IPS DF 19.7 (cell line): ENCODE results near the gene ACTR8.

Source experiments
- DNase-seq: peaks from one replicate; pipeline ENCODE4 v3.0.0-alpha.2; 2013; ENCODE audit warnings: low read depth, low spot score

Gene ACTR8

DNA sequence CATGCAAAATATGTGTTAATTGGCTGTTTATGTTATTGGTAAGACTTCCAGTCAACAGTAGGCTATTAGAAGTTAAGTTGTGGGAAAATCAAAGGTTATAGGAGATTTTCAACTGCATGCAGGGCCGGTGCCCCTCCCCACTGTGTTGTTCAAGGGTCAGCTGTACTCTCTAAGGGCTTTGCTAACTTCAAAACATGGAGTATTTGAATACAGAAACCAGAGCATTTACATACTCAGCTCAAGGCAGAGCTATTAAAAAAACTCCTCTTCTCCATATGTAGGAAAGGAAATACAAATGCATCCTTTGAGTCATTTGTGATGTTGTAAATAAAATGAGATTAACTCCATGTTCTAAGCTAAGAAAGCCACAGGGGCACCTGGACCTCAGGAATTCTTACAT is 18.8 kb downstream of the ACTR8 start:
- no peak for DNase-seq

DNA sequence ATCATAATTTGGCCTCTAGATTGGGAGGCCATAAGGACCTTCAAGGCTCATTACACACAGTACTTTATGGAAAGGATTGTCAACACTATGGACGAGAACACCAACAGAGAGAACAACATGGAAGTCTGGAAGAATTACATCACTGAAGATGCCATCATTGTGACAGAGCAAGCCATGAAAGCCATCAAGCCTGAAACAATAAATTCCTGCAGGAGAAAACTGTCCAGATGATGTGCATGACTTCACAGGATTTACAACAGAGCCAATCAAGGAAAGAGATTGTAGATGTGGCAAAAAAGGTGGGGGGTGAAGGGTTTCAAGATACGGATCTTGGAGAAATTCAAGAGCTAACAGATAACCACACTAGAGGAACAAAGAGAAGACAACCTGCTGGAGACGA is 19.7 kb downstream of the ACTR8 start:
- no peak for DNase-seq

DNA sequence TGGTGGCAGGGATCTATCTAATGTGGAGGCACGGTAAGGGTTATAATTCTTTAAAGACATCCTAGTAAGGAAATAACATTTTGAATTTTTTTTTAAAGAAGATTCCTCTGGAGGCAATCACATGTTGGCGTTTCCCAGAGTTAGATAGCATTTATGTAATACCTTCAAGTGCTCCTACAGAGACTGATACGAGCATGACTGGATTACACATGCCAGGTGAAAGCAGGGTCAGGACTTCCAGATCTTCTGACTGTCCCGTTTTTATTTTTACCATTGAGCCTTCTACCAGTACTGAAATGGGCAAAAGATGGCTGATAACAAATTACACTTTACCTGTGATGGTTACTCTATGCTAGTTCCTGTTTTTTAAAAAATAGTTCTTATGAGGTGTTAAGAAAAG is 21.8 kb downstream of the ACTR8 start:
- no peak for DNase-seq

DNA sequence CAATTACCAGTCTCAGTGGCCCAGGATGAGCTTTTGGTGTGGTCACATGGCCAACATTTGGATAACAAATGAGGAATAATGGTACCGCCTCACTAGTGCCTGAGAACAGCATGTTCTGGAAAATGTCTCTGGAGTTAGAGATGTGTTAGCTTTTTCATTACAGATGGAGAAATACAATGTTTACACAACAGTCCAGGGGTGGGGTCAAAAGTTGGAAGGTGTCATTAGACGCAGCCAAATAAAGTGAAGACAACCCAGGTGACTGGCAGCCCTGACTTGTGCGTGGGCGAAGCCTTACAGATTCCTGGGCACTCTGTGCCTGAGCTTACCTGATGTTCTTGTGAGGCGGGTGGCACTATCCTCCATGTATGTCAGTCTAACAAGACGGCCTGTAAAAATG is 22.8 kb downstream of the ACTR8 start:
- DNase-seq: no peak

DNA sequence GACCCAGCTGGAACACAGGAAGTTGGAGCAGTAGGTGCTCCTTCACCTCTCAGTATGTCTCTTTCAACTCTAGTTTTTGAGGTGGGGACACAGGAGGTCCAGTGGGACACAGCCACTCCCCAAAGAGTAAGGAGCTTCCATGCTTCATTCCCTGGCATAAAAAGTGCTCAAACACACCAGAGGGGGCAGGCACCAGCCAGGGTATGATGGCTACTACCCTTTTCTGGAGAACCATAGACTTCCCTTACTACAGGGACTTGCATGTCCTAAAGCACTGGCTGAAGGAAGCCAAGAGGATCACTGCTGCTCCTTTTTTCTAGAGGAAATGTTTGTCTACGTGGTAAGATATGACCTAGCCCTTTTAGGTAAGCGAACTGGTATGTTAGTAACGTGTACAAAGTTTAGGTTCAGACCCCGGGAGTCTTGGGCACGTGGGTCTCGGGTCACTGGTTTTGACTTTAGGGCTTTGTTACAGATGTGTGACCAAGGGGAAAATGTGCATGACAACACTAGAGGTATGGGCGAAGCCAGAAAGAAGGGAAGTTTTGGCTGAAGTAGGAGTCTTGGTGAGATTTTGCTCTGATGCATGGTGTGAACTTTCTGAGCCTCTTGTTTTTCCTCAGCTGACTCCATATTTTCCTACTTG is 23.7 kb downstream of the ACTR8 start:
- DNase-seq: no peak

DNA sequence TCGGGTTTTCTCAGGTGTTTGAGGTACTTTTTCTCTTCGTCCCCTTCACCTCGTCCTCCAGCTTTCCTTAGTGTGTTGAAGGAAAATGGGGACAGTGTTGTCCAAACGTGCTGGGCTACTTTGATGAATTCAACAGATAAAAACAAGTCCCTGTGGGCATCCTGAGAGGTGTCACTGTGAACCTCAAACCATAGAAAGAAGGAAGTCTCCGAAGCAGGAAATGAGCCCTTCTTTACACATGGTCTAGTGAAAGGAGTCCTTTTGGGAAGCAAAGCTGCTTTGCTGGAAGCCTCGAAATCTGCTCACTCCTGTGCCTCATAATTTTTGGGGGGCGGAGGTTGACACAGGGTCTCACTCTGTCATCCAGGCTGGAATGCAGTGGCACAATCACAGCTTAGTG is 25.0 kb downstream of the ACTR8 start:
- no peak for DNase-seq

DNA sequence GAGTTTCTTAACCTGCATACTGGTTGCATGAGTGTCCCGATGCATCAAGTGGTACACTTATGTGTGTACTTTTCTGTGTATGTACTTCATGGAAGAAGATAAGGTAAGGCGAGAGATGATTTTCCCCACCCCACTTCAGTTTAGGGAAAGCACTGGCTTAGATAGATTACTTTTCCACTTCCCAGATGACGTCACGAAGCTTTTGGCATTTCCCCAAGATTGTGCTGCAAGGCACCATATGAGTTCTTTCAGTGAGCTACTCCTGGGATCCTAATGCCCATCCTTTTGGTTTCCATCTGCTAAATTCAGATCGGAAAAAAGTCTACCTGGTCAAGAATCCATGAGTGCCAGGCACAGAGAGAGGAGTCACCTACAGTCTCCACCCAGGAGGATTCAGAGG is 31.1 kb downstream of the ACTR8 start:
- DNase-seq: no peak

DNA sequence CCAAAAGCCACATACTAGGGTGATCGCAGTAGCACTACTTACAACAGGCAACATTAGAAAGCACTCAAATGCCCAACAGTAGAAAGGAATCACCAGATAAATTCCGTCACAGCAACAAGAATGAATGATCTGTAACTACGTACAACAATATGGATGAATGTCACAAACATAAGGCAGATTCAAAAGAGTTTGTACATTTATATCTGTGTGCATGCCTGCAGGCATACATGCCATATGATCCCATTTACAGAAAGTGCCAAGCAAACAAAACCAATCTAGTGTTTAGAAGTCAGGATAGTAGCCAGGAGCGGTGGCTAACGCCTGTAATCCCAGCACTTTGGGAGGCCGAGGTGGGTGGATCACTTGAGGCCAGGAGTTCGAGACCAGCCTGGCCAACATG is 32.0 kb downstream of the ACTR8 start:
- DNase-seq: no peak

DNA sequence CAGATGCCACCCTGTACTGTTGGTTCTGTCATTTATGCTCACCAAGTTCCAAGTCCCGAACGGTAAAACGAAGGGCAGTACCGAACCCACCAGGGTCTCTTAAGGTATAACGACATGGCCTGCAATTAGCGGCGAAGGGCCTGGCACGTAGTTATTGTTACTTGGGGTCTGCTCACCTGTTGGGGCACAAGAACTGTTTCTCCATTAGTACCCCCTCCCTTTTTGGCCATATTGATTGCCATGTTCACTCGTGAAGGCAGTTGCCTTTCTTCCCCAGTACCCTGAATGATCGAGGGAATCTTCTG is 35.1 kb downstream of the ACTR8 start:
- no peak for DNase-seq

DNA sequence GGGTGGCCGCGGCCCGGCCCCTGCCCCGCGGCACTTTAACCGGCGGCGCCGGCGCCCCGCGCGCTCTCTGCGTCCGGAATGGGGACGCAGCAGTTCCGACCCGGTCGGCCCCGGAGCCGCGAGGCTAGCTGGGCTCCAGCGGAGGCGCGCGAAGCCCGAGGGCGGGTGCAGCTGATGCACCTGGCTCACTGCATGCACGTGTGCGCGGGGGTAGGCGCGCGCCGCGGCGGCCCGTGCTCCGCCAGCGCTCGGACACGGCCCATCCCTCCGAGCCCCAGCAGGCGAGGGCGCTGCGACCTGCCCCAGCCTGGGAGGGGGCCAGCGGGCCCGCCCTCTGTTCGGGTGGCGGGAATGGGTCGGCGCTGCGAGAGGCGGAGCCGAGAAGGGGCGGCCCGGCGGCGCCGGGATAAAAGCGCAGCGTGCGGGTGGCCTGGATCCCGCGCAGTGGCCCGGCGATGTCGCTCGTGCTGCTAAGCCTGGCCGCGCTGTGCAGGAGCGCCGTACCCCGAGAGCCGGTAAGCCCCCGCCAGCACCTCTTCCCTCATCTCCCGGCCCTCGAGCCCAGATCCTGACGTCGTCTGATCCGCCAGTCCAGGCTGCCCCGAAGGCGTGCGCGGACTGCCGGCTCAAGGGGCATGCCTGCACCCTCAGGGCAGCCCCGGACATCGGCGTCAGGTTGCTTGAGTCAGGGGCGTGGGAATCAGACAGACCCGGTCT is 35.7 kb downstream of the ACTR8 start, which contains the start of the genes CHDH and IL17RB:
CHDH (minus strand) TSS at position 286 of the 717 bp plus-strand sequence. CDS start 22,411 bp downstream, outside the sequence.
IL17RB (plus strand) TSS at position 435 of the 717 bp plus-strand sequence; CDS start at position 456, 21 bp downstream.
- no peak for DNase-seq

DNA sequence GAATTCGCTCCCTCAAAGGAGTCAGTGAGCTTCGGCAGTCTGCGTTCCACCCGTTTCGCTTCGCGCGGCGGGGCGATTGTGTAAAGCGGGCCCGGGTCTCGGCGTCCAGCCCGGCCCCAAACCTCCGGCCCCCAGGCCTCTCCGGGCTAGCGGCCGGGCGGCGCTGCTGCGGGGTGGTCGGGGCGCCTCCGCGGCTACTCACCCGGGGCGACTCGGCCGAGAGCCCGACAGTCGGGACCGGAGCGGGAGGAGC is 36.1 kb downstream of the ACTR8 start:
- no peak for DNase-seq

DNA sequence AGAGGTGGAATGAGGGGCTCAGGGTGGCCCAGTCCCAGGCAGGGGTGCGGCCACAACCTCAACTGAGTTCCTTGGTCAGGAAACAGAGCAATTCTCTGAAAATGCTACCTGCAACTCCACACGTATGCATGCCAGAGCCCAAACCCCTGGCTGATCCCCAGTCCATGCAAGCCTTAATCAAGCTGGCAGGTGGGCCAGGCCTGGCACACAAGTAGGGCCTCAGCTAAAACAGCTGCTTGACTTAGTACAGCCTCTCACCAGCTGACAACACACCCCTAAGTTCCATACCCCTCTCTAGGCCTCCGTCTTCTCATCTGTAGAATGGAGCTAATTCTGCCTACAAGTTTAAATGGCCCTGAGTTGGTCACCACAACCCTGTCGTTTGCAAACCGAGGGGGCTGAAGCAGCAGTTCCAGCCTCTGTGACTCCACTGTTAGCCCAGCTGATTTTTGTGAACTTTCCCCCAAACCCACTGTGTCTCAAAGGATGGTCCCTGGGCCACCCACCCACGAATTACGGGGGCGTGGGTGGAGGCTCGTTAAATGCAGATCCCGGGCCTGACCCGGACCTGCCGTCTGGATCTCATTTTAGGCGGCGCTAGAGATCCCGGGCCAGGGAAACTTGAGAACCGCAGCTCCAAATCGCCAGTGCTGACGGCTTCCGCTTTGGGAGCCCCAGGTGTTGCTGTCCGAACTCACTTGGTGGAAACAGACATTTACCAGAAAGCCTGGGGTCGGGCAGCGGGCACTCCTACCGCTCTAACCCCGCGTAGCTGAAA is 36.7 kb downstream of the ACTR8 start:
- DNase-seq: no peak

DNA sequence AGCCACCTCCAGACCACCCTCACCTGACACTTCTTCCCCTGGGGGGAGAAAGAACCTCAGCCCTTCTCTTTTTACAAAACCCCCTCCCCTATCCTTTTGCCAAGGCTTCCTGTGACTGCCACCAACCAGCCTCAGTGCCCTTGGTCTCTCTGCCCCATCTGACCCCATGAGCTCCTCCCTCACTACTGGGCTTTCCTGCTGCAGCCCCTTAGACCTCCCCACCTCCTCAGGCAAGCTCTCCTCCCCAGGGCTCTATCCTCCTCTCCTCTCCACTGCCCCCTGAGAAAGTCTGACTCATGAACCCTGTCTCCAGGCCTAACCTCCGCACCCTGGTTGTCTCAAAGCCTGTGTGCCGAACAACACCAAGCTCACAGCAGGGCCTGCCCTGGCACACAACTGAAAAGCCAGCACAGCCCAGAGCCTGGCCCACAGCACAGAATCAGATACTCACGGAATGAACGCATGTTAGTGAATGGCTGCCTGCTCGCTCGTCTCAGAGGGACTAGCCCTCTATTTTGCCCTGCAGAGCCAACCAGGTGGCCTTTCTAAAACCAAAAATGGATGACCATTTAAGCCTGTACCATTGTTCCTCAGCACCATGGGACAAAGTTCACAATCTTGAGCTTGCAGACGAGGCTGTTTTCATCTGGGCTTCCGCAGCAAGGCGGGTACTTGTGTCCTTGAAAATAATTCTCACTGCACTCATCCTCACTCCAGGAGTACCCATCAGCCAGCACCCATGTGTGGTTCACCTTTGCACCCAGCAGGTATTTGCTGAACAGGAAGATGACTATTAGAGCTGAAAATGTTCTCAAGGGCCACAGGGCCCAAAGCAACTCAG is 37.5 kb downstream of the ACTR8 start:
- DNase-seq: no peak

DNA sequence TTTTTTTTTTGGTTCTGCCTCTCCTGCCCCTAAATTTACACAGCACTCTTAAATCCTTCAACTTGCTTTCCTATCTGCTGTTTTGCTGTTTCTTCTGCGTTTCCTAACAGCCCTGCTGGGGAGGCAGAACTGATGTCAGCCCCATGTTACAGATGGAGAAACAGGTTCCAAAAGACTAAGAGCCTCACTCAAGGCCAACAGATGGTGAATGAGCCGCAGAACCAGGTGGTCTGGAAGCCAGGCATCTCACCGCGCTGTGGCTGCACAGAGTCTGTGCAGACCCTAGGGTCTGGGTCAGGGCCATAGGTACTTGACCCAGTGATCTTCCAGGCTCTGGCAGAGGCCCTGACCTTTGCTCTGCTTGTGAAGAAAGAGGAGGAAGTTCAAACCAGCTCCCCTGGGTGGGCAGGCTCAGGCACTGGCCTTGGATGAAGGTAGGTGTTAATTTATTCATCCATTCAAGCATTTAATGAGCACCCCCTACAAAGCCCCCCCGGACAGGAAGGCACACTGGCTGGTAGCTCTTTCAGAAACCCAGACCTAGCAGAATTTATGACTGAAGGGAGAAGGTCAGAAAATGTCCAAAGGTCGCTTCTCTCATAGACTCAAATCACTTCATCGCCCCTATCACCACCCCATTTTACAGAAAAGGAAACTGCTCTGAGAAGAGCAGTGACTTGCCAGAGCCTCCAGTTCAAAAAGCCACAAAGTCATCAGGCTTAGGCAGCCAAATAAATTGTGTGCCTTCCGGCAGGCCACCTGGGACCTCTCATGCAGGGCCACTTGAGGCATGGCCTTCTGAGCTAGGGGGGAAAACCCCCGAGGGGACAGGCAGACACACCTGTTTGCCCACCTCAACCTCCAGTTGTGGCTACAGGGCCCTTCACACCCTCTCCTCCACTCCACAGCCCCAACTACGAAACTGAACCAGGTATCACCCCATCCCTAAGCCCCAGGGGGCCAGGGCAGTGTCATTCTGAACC is 38.5 kb downstream of the ACTR8 start:
- DNase-seq: no peak

DNA sequence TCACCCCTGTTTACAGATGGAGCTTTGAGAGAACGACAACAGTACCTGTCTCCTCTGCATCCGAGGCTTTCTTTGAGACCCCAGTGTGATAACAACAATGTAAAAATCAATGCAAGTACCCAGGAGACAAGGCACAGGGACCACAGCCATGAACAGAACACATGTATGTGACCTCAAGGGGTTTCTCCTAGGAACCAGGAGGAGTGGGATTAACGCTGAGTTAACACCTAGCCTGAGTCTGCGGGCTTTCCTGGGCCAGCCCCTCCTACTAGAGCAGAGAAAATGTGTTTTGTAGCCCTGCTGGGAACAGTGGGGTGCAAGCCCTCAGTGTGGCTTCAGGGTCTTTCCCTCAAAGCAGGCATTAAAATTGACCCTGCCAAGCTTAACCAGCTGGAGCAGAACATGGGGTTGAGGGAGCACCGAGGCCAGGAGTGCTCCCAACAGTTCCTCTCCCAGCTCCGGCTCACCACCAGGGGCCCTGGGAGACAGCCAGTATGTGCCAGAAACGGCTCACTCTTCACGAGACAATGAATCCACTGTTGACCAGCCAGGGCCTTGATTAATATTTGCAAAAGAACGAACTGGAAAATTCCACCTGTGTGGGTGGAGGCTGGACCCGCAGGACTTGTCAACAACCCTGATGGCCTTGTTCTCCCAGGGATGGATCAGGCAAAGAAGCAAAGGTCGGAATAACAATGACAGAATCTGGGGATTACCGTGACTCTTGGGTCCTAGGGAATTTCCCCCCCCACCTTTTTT is 39.3 kb downstream of the ACTR8 start:
- no peak for DNase-seq

DNA sequence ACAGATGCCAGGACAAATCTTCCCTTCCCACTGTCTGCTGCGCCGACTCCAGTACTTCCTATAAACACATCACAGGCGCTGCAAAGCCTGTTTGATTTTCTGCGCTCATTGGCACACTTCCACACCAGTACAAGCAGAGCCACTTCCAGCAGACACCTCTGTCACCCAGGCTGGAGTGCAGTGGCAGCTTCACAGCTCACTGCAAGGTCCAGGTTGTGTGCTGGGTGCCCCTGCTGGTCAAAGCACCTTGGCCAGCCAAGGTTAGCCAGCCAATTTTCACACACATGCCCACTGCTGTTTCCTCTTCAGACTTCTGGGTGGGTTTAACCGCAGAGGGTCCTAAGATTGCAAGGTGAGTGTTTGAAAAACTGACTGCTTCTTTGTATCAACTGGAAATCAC is 40.7 kb downstream of the ACTR8 start:
- no peak for DNase-seq

DNA sequence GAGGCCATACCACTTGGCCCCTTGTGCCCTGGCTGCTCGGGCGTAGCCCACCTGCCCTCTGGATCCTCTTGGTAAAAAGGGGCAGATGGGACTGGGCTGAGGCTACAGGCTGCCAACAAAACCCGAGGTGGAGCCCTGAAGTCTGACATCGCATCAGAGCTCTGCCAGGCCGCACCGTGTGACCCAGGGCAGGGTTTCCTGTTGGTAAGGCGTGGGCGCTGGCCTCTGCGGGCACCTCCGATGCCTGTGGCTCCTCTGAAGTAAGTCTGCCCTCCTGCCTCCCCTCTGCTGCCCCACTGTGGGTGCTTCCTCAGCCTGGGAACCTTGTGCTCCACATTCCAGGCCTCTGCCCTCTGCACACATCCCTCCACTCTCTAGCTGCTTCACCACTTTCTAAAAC is 44.6 kb downstream of the ACTR8 start:
- DNase-seq: no peak

DNA sequence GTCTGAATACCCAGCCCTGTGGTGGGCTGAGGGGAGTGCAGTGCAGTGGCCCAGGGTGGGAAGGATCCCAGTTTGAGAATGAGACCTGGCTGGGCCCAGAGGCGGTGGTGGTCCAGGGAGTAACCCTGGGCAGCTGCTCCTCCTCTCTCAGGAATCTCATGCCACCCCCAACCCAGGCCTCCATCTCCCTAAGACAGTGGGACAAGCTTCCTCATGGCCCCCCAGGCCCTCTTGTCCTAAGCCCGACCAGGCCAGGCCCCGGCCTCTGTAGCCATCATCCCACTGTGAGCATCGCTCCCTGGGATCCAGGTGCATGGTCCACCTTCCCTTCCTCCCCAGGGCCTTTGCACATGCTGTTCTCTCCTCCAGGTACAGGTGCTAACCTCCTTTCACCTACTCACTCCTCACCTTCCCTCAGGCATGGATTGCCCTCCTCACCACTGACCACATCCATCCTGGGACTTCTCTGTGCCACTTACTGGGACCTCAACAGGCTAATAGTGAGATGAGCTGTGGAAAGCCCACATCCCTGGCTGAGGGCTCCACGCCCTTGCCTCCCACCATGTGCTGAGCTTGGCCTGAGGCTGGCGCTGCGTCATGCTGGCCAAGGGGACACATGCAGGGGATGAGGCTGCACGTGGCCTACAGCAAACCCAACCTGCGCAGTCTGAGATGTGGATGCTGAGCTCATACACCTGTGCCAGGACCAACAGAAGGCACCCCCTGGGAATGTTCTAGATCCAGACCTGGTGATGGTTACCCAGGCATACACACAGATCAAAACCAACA is 45.7 kb downstream of the ACTR8 start:
- DNase-seq: no peak

DNA sequence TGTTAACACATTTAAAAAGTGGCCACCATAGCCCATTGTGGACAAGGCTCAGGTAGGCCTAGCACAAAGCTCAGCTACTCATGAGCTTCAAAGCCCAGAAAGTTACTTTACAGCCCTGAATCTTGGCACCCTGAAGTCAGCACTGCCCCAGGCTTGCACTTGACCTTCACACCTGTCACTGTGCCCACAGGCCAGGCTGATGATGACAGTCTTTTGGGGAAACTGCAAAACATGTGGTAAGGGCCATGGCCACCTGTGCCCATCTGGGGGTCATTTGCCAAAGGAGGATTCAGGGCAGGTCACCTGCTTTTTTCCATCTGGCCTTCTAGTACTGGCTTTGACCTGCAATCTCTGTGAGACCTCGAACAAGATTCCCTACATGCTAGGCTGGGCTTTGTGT is 46.7 kb downstream of the ACTR8 start:
- DNase-seq: no peak
